C4-2B (cell line): ENCODE data around the gene MSN.

Source experiments
- H3K27ac ChIP-seq: fragments of 450-650 bp; 2 replicates; pipeline ENCODE4 v1.5.1; 2017
- CTCF ChIP-seq: fragments of 450-650 bp; conservative IDR thresholded peaks from 2 replicates; pipeline ENCODE4 v1.5.1; 2017; ENCODE audit warnings: mild to moderate bottlenecking
- ZFX ChIP-seq: fragments of 450-650 bp; IDR thresholded peaks from 2 replicates; pipeline ENCODE4 v1.6.1; 2017

The MSN gene

DNA sequence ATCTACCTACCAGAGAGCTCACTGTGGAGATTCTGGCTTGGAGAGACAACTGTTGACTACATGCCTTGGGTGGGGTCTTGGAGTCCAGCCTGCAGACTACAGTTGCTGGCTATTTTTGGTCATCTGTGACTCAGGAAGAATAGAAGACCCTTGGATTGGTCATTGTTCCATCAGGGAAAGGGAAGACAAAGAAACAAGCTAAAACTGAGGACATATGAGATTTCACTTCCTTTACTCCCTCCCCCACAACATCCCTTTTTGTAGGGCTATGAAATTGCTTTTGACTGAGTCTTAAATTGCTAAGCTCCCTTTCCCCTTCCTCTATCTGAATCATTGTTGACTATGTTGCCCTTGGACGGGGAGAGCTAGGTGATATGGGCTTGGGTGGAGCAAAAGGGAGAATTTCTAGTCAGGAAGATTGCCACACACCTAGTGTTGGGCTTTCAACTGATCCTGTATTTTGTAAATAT lies 11.7 kb downstream of the MSN start:
- no peak overlapping the region for H3K27ac ChIP-seq
- TF ChIP-seq CTCF (no peak), ZFX (no peak)

DNA sequence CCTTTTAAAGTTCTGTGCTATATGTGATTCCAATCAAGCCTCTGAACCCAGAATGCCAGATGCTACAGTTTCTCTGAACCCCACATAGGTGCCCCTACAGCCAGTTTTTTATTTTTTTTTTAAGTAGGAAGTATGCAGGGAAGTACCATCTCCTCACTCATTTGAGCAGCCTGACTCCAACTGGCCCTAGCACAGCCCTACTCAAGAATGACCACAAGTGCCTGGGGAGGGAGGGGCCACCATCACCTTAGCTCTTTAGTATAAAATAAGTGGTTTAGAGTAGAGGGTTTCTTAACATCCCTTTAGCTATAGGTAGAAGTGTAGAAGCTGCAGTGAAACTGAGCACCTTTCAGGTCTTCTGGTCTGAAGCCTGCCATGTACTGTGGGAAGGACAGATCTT lies 14.4 kb downstream of the MSN start:
- no peak overlapping the region for H3K27ac ChIP-seq
- TF ChIP-seq CTCF (no peak), ZFX (no peak)

DNA sequence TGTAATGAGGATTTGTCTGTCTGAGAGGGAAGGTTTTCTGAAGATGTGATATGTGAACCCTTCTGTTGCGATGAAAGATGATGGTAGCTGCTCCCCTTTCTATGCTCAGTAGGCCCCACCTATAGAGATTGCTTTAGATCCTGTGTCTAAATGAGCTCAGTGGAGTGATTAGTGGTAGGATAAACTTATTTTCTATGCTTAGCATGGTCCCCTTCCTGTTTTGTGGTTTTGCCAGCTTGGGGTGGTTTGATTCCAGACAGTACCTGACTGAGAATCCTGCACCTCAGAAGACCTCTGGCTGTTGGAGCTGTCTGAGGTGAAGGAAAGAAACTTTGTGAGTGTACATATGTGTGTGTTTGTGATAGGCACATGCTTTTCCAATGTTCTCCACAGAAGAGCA lies 17.7 kb downstream of the MSN start:
- no peak overlapping the region for H3K27ac ChIP-seq
- TF ChIP-seq ZFX (no peak), CTCF (no peak)

DNA sequence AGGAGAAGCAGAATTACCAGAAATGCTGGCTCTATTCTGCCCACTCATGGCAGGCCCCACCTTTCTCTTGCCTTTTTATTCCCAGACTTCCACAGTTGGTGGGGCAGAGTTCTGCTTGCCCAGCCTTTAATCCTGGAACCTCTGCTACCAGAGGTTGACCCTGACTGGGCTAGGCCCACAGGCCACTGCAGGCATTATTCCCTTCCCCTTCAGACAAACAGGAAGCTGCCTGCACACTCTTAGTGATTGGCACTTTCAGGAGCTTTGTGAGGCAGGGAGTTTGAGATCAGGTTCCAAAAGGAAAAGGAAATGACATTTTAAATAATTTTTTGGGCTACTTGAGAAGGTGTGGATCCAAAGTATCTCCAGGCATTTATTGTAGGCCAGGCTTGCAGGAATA lies 18.8 kb downstream of the MSN start:
- H3K27ac ChIP-seq, result no peak overlapping the region
- TF ChIP-seq CTCF (no peak), ZFX (no peak)

- no peak overlapping the region for H3K27ac ChIP-seq
- TF ChIP-seq ZFX (no peak), CTCF (no peak)
Measured at GRCh38 chrX:65687367-65687766, 19.9 kb downstream of the MSN start.

DNA sequence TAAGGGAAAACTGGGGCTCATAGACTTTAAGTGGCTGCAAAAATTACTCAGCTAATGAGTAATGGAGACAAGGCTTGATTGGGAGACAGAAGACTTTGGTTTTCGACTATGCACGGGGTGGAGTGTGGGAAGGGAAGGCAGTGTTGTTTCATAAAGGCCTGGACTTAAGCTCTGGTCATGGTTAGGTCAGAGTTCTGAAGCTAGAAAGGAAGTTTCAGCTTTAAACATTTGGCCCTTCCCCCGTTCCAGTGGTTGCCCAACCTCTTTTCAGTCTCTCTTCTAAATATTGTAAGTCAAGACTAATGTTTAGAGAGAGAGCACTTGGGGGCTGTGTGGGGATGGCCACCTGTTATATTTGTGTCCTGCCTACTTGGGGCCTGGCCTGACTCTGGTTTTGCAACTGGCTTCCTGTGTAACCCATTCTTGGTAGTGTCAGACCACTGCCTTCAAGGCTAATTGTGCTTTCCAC lies 21.0 kb downstream of the MSN start:
- no peak overlapping the region for H3K27ac ChIP-seq
- TF ChIP-seq CTCF (no peak), ZFX (no peak)

- TF ChIP-seq ZFX, result no peak
- no peak overlapping the region for H3K27ac ChIP-seq
Measured at GRCh38 chrX:65689377-65689776, 21.9 kb downstream of the MSN start.

- H3K27ac ChIP-seq, result no peak overlapping the region
- TF ChIP-seq ZFX (no peak), CTCF (no peak)
Measured at GRCh38 chrX:65690057-65690855, 22.8 kb downstream of the MSN start.
